Mononuclear cell (primary cell): ENCODE measurements around the gene TMEM129. TPM values are rescaled to one million over a fixed set of nuclear protein-coding genes. Genes with fewer than 3 reads are reported as not detected.

Experiments used
- H3K27me3 ChIP-seq: 2 replicates; pipeline ENCODE4 v1.6.0; 2011; ENCODE audit warnings: low read length, control low read depth; ENCODE audit not compliant: insufficient read depth
- H3K4me1 ChIP-seq: 2 replicates; pipeline ENCODE4 v1.5.1; 2011; ENCODE audit warnings: mild to moderate bottlenecking, low read length, control low read depth; ENCODE audit not compliant: insufficient read depth
- H3K4me3 ChIP-seq: 2 replicates; pipeline ENCODE4 v1.5.1; 2011; ENCODE audit warnings: mild to moderate bottlenecking, low read length, moderate library complexity
- H3K9me3 ChIP-seq: 2 replicates; pipeline ENCODE4 v1.5.1; 2011; ENCODE audit warnings: low read depth, mild to moderate bottlenecking, control low read depth, low read length
- total RNA-seq: library from RNA; depleted of rRNA; stranded (reverse); fragments of >200 nt; gene quantifications from one replicate; pipeline ENCODE4 v1.2.3, GENCODE V29; 2012

Gene TMEM129
- total RNA-seq, 1 donor = 12.1 TPM

DNA sequence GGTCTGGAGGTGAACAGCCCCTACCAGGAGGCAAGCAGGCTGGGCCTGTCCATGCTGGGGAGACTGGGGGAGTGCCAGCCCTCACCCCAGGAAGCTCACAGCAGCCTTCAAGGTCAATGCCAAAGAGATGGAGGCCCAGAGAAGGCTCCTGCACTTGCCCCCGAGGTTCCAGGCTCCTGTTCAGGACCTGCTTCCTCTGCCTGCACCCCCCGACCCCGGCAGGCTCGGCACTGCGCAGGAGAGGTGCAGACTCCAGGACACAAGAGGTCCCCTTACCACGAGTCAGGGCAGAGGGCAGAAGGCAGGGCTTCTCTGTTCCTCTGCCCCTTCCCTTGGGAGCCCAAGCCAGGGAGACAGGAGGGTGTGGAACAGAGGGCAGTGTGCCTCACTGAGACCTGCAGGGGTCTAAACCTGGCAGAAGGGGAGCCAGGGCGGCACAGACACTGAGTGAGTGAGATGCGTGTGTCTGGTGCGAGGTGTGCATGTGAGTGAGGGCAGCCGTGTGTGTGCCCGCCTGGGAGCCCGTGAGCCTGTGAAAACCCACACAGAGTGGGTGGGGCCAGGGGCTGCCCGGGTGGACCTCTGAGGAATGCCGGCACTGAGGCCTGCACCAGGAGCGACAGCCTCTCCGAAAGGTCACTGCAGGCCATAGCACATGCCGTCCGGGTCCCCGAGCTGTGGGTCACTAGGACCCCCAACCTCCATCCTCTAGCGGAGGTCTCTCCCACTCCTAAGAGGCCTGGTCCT lies 41.3 kb upstream of the TMEM129 start:
- Histone ChIP-seq H3K4me1 (no peaks in the 10 kb centered on the region), H3K27me3 (no peaks in the 10 kb centered on the region), H3K4me3 (no peak overlapping the region), H3K9me3 (no peaks in the 10 kb centered on the region)

DNA sequence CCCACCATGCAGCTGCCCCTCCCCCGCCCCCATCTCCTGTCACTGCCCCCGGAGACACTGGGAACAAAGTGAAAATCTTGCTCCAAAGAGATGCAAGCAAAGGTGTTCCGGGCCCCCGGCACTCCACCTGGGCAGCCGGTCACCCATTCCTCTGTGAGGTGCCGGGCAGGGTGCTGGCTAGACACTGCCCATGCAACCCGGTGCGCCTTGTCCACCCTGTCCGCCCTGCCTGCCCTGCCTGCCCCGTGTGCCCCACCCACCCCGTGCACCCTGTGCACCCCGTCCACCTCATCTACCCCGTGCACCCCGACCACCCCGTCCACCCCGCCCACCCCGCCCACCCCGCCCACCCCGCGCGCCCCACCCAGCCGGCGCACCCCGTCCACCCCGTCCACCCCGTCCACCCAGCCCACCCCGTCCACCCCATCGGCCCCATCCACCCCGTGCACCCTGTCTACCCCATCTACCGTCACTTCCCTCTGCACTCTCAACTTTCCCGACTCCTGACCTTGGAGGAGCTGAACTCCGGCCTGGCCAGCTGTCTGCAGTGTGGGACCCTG lies 40.1 kb upstream of the TMEM129 start:
- Histone ChIP-seq H3K4me3 (no peak overlapping the region), H3K9me3 (no peaks in the 10 kb centered on the region), H3K27me3 (no peaks in the 10 kb centered on the region), H3K4me1 (no peaks in the 10 kb centered on the region)

GRCh38 chr4:1760521-1761071 lies 39.5 kb upstream of the TMEM129 start:
- no peak overlapping the region for H3K4me3 ChIP-seq
- H3K4me1 ChIP-seq = no peaks in the 10 kb centered on the region
- H3K27me3 ChIP-seq = no peaks in the 10 kb centered on the region
- H3K9me3 ChIP-seq = no peaks in the 10 kb centered on the region

- H3K4me3 ChIP-seq = no peak overlapping the region
- no peaks in the 10 kb centered on the region for H3K27me3 ChIP-seq
- H3K4me1 ChIP-seq = no peaks in the 10 kb centered on the region
- no peaks in the 10 kb centered on the region for H3K9me3 ChIP-seq
These were observed 38.7 kb upstream of the TMEM129 start for GRCh38 chr4:1759818-1760223.

GRCh38 chr4:1759170-1759817 lies 38.2 kb upstream of the TMEM129 start:
- H3K4me3 ChIP-seq = no peak overlapping the region
- no peaks in the 10 kb centered on the region for H3K27me3 ChIP-seq
- H3K9me3 ChIP-seq = no peaks in the 10 kb centered on the region
- no peaks in the 10 kb centered on the region for H3K4me1 ChIP-seq

- Histone ChIP-seq H3K4me3 (no peak overlapping the region), H3K4me1 (peaks cover 1% of the 10 kb centered on the region), H3K27me3 (no peaks in the 10 kb centered on the region), H3K9me3 (no peaks in the 10 kb centered on the region)
These were observed 37.4 kb upstream of the TMEM129 start for GRCh38 chr4:1758306-1759121.

GRCh38 chr4:1757836-1758235 lies 36.7 kb upstream of the TMEM129 start:
- Histone ChIP-seq H3K27me3 (no peaks in the 10 kb centered on the region), H3K4me1 (peaks cover 8% of the 10 kb centered on the region), H3K9me3 (no peaks in the 10 kb centered on the region), H3K4me3 (no peak overlapping the region)

DNA sequence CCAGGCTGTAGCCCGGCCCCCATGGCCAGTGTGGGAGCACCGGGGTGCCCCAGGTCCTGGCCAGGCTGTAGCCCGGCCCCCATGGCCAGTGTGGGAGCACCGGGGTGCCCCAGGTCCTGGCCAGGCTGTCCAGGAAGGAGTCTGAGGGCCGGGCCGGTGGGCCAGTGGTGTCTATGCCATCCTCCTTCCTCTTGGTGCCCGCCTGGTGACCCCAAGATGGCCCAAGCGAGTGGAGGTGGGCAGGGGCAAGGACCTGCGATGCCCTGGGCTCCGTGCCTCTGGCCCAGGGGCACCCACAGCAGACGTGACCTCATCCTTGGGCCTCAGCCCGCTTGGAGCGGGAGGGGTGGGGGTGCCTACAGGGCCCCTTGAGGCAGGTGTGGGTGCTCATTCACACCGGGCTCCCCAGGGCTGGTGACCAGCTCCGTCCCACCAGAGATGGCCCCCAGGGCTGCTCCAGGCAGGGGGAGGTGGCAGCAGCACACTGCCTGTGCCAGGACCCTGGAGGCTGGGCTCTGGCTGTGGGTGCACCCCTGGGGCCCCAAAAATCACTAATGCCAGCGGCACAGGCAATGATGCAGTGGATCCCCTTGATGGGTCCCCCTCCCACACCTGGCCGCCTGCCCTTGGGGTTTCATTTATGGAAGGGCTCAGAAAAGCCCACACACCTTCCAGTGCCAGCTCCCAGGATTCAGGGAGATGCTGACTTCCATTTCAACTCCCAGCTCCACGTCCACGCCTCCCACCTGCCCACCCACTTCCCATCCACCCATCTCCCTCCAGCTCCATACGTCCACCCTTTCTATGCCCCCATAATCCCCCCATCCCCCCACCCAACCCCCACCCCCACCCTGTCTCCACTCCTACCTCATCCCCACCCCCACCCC lies 36.0 kb upstream of the TMEM129 start:
- H3K9me3 ChIP-seq = no peaks in the 10 kb centered on the region
- no peaks in the 10 kb centered on the region for H3K27me3 ChIP-seq

DNA sequence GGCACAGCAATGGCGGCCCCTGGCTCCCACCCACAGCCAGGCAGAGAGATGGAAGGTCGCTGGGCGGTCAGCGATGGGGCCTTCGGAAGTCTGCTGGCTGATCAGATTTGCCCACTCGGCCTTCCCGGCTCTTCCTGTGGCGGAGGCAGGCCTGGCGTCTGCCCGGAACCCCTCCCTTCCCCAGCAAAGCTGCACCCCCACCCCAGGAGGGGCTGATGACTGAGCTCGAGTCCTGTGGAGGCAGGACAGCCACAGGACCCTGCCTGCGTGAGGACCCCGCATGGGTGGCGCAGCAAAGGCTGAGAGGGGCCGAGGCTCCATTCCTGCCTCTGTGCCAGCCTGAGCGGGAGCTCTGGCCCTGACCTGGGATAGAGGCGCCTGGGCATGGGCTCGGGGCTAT lies 35.0 kb upstream of the TMEM129 start:
- Histone ChIP-seq H3K27me3 (no peaks in the 10 kb centered on the region), H3K4me1 (peaks cover 17% of the 10 kb centered on the region), H3K9me3 (no peaks in the 10 kb centered on the region), H3K4me3 (no peak overlapping the region)

More for the DNA sequence above, 36.0 kb upstream of the TMEM129 start:
- Histone ChIP-seq H3K4me3 (no peak overlapping the region), H3K4me1 (peaks cover 15% of the 10 kb centered on the region)

GRCh38 chr4:1755297-1755696 lies 34.2 kb upstream of the TMEM129 start:
- Histone ChIP-seq H3K4me1 (peaks cover 17% of the 10 kb centered on the region), H3K27me3 (no peaks in the 10 kb centered on the region), H3K9me3 (no peaks in the 10 kb centered on the region), H3K4me3 (no peak overlapping the region)

- Histone ChIP-seq H3K9me3 (no peaks in the 10 kb centered on the region), H3K4me3 (no peak overlapping the region), H3K27me3 (no peaks in the 10 kb centered on the region), H3K4me1 (peaks cover 17% of the 10 kb centered on the region)
These were observed 33.2 kb upstream of the TMEM129 start for GRCh38 chr4:1754336-1754735.

GRCh38 chr4:1753697-1754311 lies 32.7 kb upstream of the TMEM129 start:
- Histone ChIP-seq H3K4me3 (no peak overlapping the region), H3K4me1 (peaks cover 17% of the 10 kb centered on the region), H3K27me3 (no peaks in the 10 kb centered on the region), H3K9me3 (no peaks in the 10 kb centered on the region)

- no peaks in the 10 kb centered on the region for H3K9me3 ChIP-seq
- no peak overlapping the region for H3K4me3 ChIP-seq
- H3K4me1 ChIP-seq = peaks cover 21% of the 10 kb centered on the region
- H3K27me3 ChIP-seq = no peaks in the 10 kb centered on the region
These were observed 32.2 kb upstream of the TMEM129 start for GRCh38 chr4:1753294-1753696.
